HCT116 (cell line): ENCODE results near the gene SLC35G4. TPM values are rescaled to one million over a fixed set of nuclear protein-coding genes. Genes with fewer than 3 reads are reported as not detected.

Experiments
- ATAC-seq: fragments of 200-7000 bp; cut with Tn5 transposase; 2 replicates; pipeline ENCODE4 v1.9.1; 2020; ENCODE audit warnings: mild to moderate bottlenecking, moderate library complexity
- BruUV-seq: library from RNA; stranded (reverse); fragments of 400-500 nt; replicated peaks from 2 replicates; lab custom pipeline; 2021; lab: Mats Ljungman, UMichigan
- CTCF ChIA-PET: fragments of 300-600 bp; sonication (Branson Sonifier 250); formaldehyde crosslinking; loops from one replicate; lab custom pipeline; 2021; ENCODE audit warnings: antibody characterized with exemption; lab: Charles Lee
- POLR2A ChIA-PET: fragments of 300-600, 350-600 bp; sonication (Branson Sonifier 250); formaldehyde crosslinking; loops from one replicate; lab custom pipeline; 2021; ENCODE audit warnings: antibody characterized with exemption; lab: Charles Lee
- RAD21 ChIA-PET, 2 experiments: fragments of 300-600 bp; sonication (Branson Sonifier 250); formaldehyde crosslinking; loops; one replicate each; lab custom pipeline; 2023; ENCODE audit warnings: low total read pairs in 2 of 2; ENCODE audit not compliant: uncharacterized antibody in 2 of 2, unreplicated experiment in 2 of 2, low non-redundant PET in 1 of 2; lab: Charles Lee
- DNase-seq: peaks from one replicate; pipeline ENCODE4 v3.0.0-alpha.2; 2010; ENCODE audit warnings: low read depth, low spot score
- H2AFZ ChIP-seq: fragments of 200-600 bp; shearing (Covaris generic), sonication (generic); 2 replicates; pipeline ENCODE4 v1.6.1; 2017; ENCODE audit warnings: low read depth, mixed run types, mixed read lengths, antibody characterized with exemption, low read length; ENCODE audit not compliant: poor library complexity, severe bottlenecking
- H3K27ac ChIP-seq: 2 replicates; pipeline ENCODE4 v1.5.1; 2012; ENCODE audit warnings: low read depth, low read length
- H3K27me3 ChIP-seq: fragments of 200-600 bp; sonication (generic); 2 replicates; pipeline ENCODE4 v1.6.1; 2016; ENCODE audit warnings: mixed run types, low read length, mixed read lengths; ENCODE audit not compliant: insufficient read depth
- H3K36me3 ChIP-seq, 2 experiments: fragments of 200-500 bp in 1 of 2; fragments of 200-600 bp in 1 of 2; sonication (Bioruptor generic) in 1 of 2; sonication (generic) in 1 of 2; 2 replicates each; pipeline versions ENCODE4 v1.5.1 to v1.6.1; 2014 to 2016; ENCODE audit warnings: low read length in 2 of 2, inconsistent platforms in 1 of 2, mixed read lengths in 1 of 2, mixed run types in 1 of 2; ENCODE audit not compliant: insufficient read depth in 2 of 2, control insufficient read depth in 1 of 2
- H3K4me1 ChIP-seq, 2 experiments: fragments of 200-600 bp in 1 of 2; sonication (generic) in 1 of 2; 2 replicates each; pipeline versions ENCODE4 v1.5.1 to v1.6.1; 2012 to 2017; ENCODE audit warnings: low read length in 2 of 2, inconsistent platforms in 1 of 2, mild to moderate bottlenecking in 1 of 2, mixed read lengths in 1 of 2, mixed run types in 1 of 2, moderate library complexity in 1 of 2; ENCODE audit not compliant: insufficient read depth in 2 of 2, control insufficient read depth in 1 of 2
- H3K4me2 ChIP-seq: fragments of 200-600 bp; sonication (generic); 2 replicates; pipeline ENCODE4 v1.6.1; 2017; ENCODE audit warnings: mixed run types, low read length, mixed read lengths
- H3K4me3 ChIP-seq, 2 experiments: fragments of 200-600 bp in 1 of 2; sonication (generic) in 1 of 2; replicated peaks in 1 of 2; 2 replicates each; pipeline ENCODE4 v1.5.1; 2011 to 2016; ENCODE audit warnings: low read length in 2 of 2, control low read depth in 1 of 2, low read depth in 1 of 2, mild to moderate bottlenecking in 1 of 2, mixed read lengths in 1 of 2, mixed run types in 1 of 2
- H3K79me2 ChIP-seq: fragments of 200-600 bp; sonication (generic); 2 replicates; pipeline ENCODE4 v1.6.1; 2017; ENCODE audit warnings: mild to moderate bottlenecking, mixed run types, low read length, moderate library complexity, mixed read lengths; ENCODE audit not compliant: insufficient read depth
- H3K9ac ChIP-seq: fragments of 200-600 bp; sonication (generic); 2 replicates; pipeline ENCODE4 v1.6.1; 2016; ENCODE audit warnings: low read length, mixed read lengths
- H3K9me2 ChIP-seq: fragments of 200-600 bp; sonication (generic), shearing (Covaris generic); 2 replicates; pipeline ENCODE4 v1.6.1; 2017; ENCODE audit warnings: mixed run types, mild to moderate bottlenecking, moderate library complexity; ENCODE audit not compliant: insufficient read depth
- H3K9me3 ChIP-seq, 2 experiments: fragments of 200-500 bp in 1 of 2; fragments of 200-600 bp in 1 of 2; sonication (Bioruptor generic) in 1 of 2; sonication (generic) in 1 of 2; 2 replicates each; pipeline ENCODE4 v1.6.1; 2014 to 2017; ENCODE audit warnings: low read length in 2 of 2, mixed read lengths in 2 of 2, inconsistent platforms in 1 of 2, low read depth in 1 of 2, mild to moderate bottlenecking in 1 of 2, mixed run types in 1 of 2, moderate library complexity in 1 of 2; ENCODE audit not compliant: control insufficient read depth in 1 of 2, insufficient read depth in 1 of 2
- H4K20me1 ChIP-seq: fragments of 200-600 bp; sonication (generic), shearing (Covaris generic); 2 replicates; pipeline ENCODE4 v1.6.1; 2017; ENCODE audit warnings: mixed run types, mild to moderate bottlenecking, moderate library complexity; ENCODE audit not compliant: insufficient read depth
- CEBPB ChIP-seq: IDR thresholded peaks from 2 replicates; pipeline ENCODE4 v1.6.1; 2012; ENCODE audit warnings: low read depth
- EGR1 ChIP-seq: IDR thresholded peaks from 2 replicates; pipeline ENCODE4 v1.6.1; 2012; ENCODE audit warnings: low read depth
- ELF1 ChIP-seq: IDR thresholded peaks from 2 replicates; pipeline ENCODE4 v1.6.1; 2012; ENCODE audit warnings: low read depth, borderline replicate concordance
- FOSL1 ChIP-seq: IDR thresholded peaks from 2 replicates; pipeline ENCODE4 v1.6.1; 2012; ENCODE audit warnings: low read depth
- JUND ChIP-seq: IDR thresholded peaks from 2 replicates; pipeline ENCODE4 v1.6.1; 2012
- POLR2AphosphoS5 ChIP-seq: IDR thresholded peaks from 2 replicates; pipeline ENCODE4 v1.6.1; 2011; ENCODE audit warnings: mild to moderate bottlenecking, low read depth, low read length, moderate library complexity
- RAD21 ChIP-seq: IDR thresholded peaks from 2 replicates; pipeline ENCODE4 v1.6.1; 2012; ENCODE audit warnings: low read depth, mild to moderate bottlenecking
- SP1 ChIP-seq: IDR thresholded peaks from 2 replicates; pipeline ENCODE4 v1.6.1; 2012; ENCODE audit warnings: low read depth
- SRF ChIP-seq: IDR thresholded peaks from 2 replicates; pipeline ENCODE4 v1.6.1; 2012; ENCODE audit warnings: low read depth
- TCF7L2 ChIP-seq: IDR thresholded peaks from 2 replicates; pipeline ENCODE4 v1.7.0; 2011; ENCODE audit warnings: borderline replicate concordance, inconsistent platforms; ENCODE audit not compliant: insufficient read depth, insufficient read length; ENCODE audit errors: extremely low read depth
- ZFX ChIP-seq: fragments of 450-650 bp; IDR thresholded peaks from 2 replicates; pipeline ENCODE4 v1.6.1; 2017
- ZNF274 ChIP-seq: fragments of 200-500 bp; sonication (Bioruptor generic); IDR thresholded peaks from 2 replicates; pipeline ENCODE4 v1.6.1; 2014; ENCODE audit warnings: mild to moderate bottlenecking, low read depth, low read length, inconsistent platforms
- intact Hi-C: fragments of 100-400 bp; cut with micrococcal nuclease; formaldehyde crosslinking; loops from 2 replicates; pipeline ENCODE4 v1.10.0; 2022
- total RNA-seq: library from RNA; stranded (reverse); gene quantifications from one replicate; pipeline ENCODE4 v1.2.1, GENCODE V29; 2021; ENCODE audit not compliant: unreplicated experiment
- TF ChIP-seq, protein P1 (sequence below): IDR thresholded peaks from 2 replicates; pipeline ENCODE4 v1.6.1; 2011; ENCODE audit warnings: mild to moderate bottlenecking, low read length, moderate library complexity; ENCODE audit not compliant: insufficient replicate concordance; ENCODE audit errors: extremely low read depth
- TF ChIP-seq, protein P2 (sequence below), 3 experiments: fragments of 200-600 bp in 1 of 3; sonication (generic) in 1 of 3; IDR thresholded peaks in 2 of 3; conservative IDR thresholded peaks in 1 of 3; 2 replicates each; pipeline ENCODE4 v1.5.1; 2012 to 2017; ENCODE audit warnings: low read depth in 2 of 3, low read length in 2 of 3, antibody characterized with exemption in 1 of 3, borderline replicate concordance in 1 of 3, control low read depth in 1 of 3, mild to moderate bottlenecking in 1 of 3, mixed read lengths in 1 of 3, mixed run types in 1 of 3, moderate library complexity in 1 of 3; ENCODE audit not compliant: insufficient read depth in 1 of 3
- TF ChIP-seq, protein P3 (sequence below): IDR thresholded peaks from 2 replicates; pipeline ENCODE4 v1.6.1; 2012
- TF ChIP-seq, protein P4 (sequence below): IDR thresholded peaks from 2 replicates; pipeline ENCODE4 v1.6.1; 2012

Gene SLC35G4
- total RNA-seq, 1 experiment from 2014 or later, result not detected

DNA sequence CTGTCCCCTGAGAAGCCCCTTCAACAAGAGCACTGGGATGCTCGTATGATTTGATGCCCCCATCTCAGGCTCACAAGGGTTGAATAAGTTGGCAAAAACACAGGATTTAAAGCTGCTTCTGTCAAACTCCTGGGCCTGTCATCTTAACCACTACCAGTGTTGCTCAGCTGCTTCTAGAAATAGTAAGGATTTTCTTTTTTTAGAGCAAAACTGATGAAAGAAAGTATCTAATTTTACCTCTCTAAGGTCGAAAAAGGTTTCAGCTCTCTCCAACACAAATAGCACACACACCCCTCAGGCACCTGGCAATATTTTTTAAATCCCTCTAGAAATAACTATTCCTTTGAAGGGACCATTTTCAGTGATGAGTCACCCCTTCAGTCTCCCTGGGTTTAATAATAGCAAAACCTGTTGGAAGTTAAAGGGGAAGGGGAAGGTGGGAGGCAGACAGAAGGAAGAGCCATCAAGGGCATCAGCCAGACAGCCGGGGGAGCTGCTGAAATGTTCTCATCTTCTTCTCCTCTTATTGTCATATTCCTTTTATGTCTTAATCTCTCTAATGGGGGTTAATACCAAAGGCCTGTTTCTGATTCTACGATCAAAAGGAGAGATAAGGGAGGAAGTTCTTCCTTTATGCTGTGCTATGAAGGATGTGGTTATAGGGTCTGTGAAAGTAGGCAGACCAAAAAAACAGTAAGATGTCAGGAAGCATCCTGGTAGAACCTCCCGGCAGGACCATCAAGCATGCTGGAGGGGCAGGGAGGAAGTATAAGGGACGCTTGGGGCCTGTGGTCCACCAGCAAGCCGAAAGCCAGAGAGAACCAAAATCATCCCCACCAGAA lies 31.9 kb upstream of the SLC35G4 start:
- Histone ChIP-seq H3K27me3 (peaks cover 71% of the 10 kb centered on the region), H3K27ac (no peak overlapping the region), H3K9ac (no peak overlapping the region), H4K20me1 (no peaks in the 10 kb centered on the region), H3K4me3 (no peak overlapping the region), H3K36me3 (no peaks in the 10 kb centered on the region), H3K4me2 (no peak overlapping the region), H3K9me2 (no peaks in the 10 kb centered on the region), H3K9me3 (no peaks in the 10 kb centered on the region), H3K79me2 (no peaks in the 10 kb centered on the region), H2AFZ (no peak overlapping the region), H3K4me1 (0 out of 4 replicates have a peak, but pooled peaks cover 0 to 7% of the 10 kb centered on the region in 2 experiments)
- TF ChIP-seq RAD21, result no peak
- TF ChIP-seq TCF7L2, result no peak
- TF ChIP-seq CEBPB, result no peak
- TF ChIP-seq JUND, result no peak
- TF ChIP-seq POLR2AphosphoS5, result no peak
- no peak for TF ChIP-seq EGR1
- TF ChIP-seq, protein P1, sequence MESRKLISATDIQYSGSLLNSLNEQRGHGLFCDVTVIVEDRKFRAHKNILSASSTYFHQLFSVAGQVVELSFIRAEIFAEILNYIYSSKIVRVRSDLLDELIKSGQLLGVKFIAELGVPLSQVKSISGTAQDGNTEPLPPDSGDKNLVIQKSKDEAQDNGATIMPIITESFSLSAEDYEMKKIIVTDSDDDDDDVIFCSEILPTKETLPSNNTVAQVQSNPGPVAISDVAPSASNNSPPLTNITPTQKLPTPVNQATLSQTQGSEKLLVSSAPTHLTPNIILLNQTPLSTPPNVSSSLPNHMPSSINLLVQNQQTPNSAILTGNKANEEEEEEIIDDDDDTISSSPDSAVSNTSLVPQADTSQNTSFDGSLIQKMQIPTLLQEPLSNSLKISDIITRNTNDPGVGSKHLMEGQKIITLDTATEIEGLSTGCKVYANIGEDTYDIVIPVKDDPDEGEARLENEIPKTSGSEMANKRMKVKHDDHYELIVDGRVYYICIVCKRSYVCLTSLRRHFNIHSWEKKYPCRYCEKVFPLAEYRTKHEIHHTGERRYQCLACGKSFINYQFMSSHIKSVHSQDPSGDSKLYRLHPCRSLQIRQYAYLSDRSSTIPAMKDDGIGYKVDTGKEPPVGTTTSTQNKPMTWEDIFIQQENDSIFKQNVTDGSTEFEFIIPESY, result no peak
- no peak for TF ChIP-seq ZFX
- TF ChIP-seq SP1, result no peak
- TF ChIP-seq, protein P2, sequence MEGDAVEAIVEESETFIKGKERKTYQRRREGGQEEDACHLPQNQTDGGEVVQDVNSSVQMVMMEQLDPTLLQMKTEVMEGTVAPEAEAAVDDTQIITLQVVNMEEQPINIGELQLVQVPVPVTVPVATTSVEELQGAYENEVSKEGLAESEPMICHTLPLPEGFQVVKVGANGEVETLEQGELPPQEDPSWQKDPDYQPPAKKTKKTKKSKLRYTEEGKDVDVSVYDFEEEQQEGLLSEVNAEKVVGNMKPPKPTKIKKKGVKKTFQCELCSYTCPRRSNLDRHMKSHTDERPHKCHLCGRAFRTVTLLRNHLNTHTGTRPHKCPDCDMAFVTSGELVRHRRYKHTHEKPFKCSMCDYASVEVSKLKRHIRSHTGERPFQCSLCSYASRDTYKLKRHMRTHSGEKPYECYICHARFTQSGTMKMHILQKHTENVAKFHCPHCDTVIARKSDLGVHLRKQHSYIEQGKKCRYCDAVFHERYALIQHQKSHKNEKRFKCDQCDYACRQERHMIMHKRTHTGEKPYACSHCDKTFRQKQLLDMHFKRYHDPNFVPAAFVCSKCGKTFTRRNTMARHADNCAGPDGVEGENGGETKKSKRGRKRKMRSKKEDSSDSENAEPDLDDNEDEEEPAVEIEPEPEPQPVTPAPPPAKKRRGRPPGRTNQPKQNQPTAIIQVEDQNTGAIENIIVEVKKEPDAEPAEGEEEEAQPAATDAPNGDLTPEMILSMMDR (IDR thresholded peaks at IDR 0.05 in 2 of 3, conservative IDR thresholded peaks at IDR 0.05 in 1 of 3; ENCODE audit: borderline replicate concordance in 1 of 3, insufficient read depth in 1 of 3, low read depth in 2 of 3, low read length in 2 of 3), result no peak
- TF ChIP-seq, protein P3, sequence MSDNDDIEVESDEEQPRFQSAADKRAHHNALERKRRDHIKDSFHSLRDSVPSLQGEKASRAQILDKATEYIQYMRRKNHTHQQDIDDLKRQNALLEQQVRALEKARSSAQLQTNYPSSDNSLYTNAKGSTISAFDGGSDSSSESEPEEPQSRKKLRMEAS, result no peak
- no peak for TF ChIP-seq ELF1
- TF ChIP-seq, protein P4, sequence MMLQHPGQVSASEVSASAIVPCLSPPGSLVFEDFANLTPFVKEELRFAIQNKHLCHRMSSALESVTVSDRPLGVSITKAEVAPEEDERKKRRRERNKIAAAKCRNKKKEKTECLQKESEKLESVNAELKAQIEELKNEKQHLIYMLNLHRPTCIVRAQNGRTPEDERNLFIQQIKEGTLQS, result no peak
- TF ChIP-seq ZNF274, result no peak
- no peak for TF ChIP-seq SRF
- no peak for TF ChIP-seq FOSL1
- CTCF ChIA-PET, result no interaction called here
- DNase-seq (no peak), ATAC-seq (no peak)
- no TSS peak for BruUV-seq
- RAD21 ChIA-PET, result no interaction called here
- POLR2A ChIA-PET, result no interaction called here
- intact Hi-C loops, result loop anchor here (10.0 kb wide), 1 partner anchor 63 kb away; no protein-coding TSS in a partner anchor
